H1 (cell line): ENCODE data around the gene USP3. TPM values are rescaled to one million over a fixed set of nuclear protein-coding genes. Genes with fewer than 3 reads are reported as not detected.

Experiments
- CTCF ChIA-PET: fragments of 300-600 bp; sonication (Branson Sonifier 250); formaldehyde crosslinking; loops from one replicate; lab custom pipeline; 2021; ENCODE audit not compliant: partially characterized antibody; lab: Charles Lee
- POLR2A ChIA-PET: fragments of 300-600 bp; sonication (Branson Sonifier 250); formaldehyde crosslinking; loops from one replicate; lab custom pipeline; 2021; ENCODE audit warnings: inconsistent platforms; ENCODE audit not compliant: partially characterized antibody; lab: Charles Lee
- DNase-seq, 2 experiments: peaks; one replicate each; pipeline versions ENCODE4 v3.0.0 to v3.0.0-alpha.2; 2010 to 2022; ENCODE audit warnings: low spot score in 2 of 2, low read depth in 1 of 2, mixed read lengths in 1 of 2
- FAIRE-seq: peaks from 2 replicates; lab custom pipeline; 2011; peaks lifted over from hg19 to GRCh38; lab: Jason Lieb, UNC
- H2AFZ ChIP-seq: 2 replicates; pipeline ENCODE4 v1.8.1; 2012; ENCODE audit warnings: low read length, inconsistent platforms
- H2AK5ac ChIP-seq: 2 replicates; pipeline ENCODE4 v1.6.1; 2013; ENCODE audit warnings: low read depth, low read length
- H2BK120ac ChIP-seq: replicated peaks from 2 replicates; pipeline ENCODE3; 2013; ENCODE audit warnings: low read depth, low read length, inconsistent platforms
- H2BK12ac ChIP-seq: 2 replicates; pipeline ENCODE4 v1.6.1; 2013; ENCODE audit warnings: low read depth, low read length
- H2BK15ac ChIP-seq: 2 replicates; pipeline ENCODE4 v1.6.1; 2013; ENCODE audit warnings: low read length
- H2BK20ac ChIP-seq: 2 replicates; pipeline ENCODE4 v1.6.1; 2013; ENCODE audit warnings: low read length
- H2BK5ac ChIP-seq: 2 replicates; pipeline ENCODE4 v1.6.1; 2013; ENCODE audit warnings: low read depth, low read length
- H3K14ac ChIP-seq: 2 replicates; pipeline ENCODE4 v1.6.1; 2013; ENCODE audit warnings: inconsistent platforms; ENCODE audit not compliant: insufficient read length
- H3K18ac ChIP-seq: 2 replicates; pipeline ENCODE4 v1.6.1; 2013; ENCODE audit warnings: low read length; ENCODE audit errors: extremely low read depth
- H3K23ac ChIP-seq: 2 replicates; pipeline ENCODE4 v1.6.1; 2013; ENCODE audit warnings: inconsistent platforms; ENCODE audit not compliant: insufficient read length
- H3K23me2 ChIP-seq: 2 replicates; pipeline ENCODE4 v1.6.1; 2013; ENCODE audit warnings: low read depth, low read length
- H3K27ac ChIP-seq: 2 replicates; pipeline ENCODE4 v1.6.1; 2011; ENCODE audit warnings: low read depth, low read length, inconsistent platforms
- H3K27me3 ChIP-seq, 4 experiments: replicated peaks in 1 of 4; 1 replicate in 1 of 4; 2 replicates in 3 of 4; pipeline versions ENCODE4 v1.6.1 to v1.8.1; 2011 to 2013; ENCODE audit warnings: low read length in 3 of 4, mild to moderate bottlenecking in 3 of 4, inconsistent platforms in 2 of 4, mixed read lengths in 2 of 4, moderate library complexity in 1 of 4; ENCODE audit not compliant: control insufficient read depth in 3 of 4, insufficient read depth in 3 of 4; ENCODE audit errors: extremely low read depth in 1 of 4
- H3K36me3 ChIP-seq, 4 experiments: 2 replicates each; pipeline versions ENCODE4 v1.6.1 to v1.8.1; 2011 to 2013; ENCODE audit warnings: mild to moderate bottlenecking in 4 of 4, low read length in 3 of 4, moderate library complexity in 2 of 4, control low read depth in 1 of 4, inconsistent platforms in 1 of 4; ENCODE audit not compliant: insufficient read depth in 4 of 4, control insufficient read depth in 2 of 4
- H3K4ac ChIP-seq: replicated peaks from 2 replicates; pipeline ENCODE3; 2013; ENCODE audit warnings: low read length, low read depth, mixed read lengths, inconsistent platforms; ENCODE audit not compliant: insufficient read length
- H3K4me1 ChIP-seq, 4 experiments: replicated peaks in 1 of 4; 1 replicate in 1 of 4; 2 replicates in 3 of 4; pipeline versions ENCODE4 v1.6.1 to v1.8.1; 2011 to 2013; ENCODE audit warnings: low read length in 3 of 4, inconsistent platforms in 2 of 4, mixed read lengths in 1 of 4; ENCODE audit not compliant: insufficient read depth in 4 of 4, control insufficient read depth in 3 of 4
- H3K4me2 ChIP-seq, 2 experiments: 2 replicates each; pipeline versions ENCODE4 v1.6.1 to v1.8.1; 2011 to 2013; ENCODE audit warnings: low read depth in 2 of 2, low read length in 2 of 2, control low read depth in 1 of 2, inconsistent platforms in 1 of 2, mild to moderate bottlenecking in 1 of 2; ENCODE audit not compliant: insufficient read depth in 1 of 2
- H3K4me3 ChIP-seq, 4 experiments: fragments of 200-600, 300-600 bp in 1 of 4; sonication (generic), shearing (Covaris generic), sonication (Bioruptor Twin) in 1 of 4; 2 replicates each; pipeline versions ENCODE4 v1.5.1 to v1.8.1; 2011 to 2016; ENCODE audit warnings: low read length in 4 of 4, low read depth in 3 of 4, control low read depth in 2 of 4, inconsistent platforms in 2 of 4, mild to moderate bottlenecking in 2 of 4, mixed read lengths in 1 of 4, moderate library complexity in 1 of 4; ENCODE audit not compliant: insufficient read depth in 2 of 4; ENCODE audit errors: extremely low read depth in 1 of 4
- H3K56ac ChIP-seq: replicated peaks from 2 replicates; pipeline ENCODE3; 2013; ENCODE audit warnings: low read depth, mild to moderate bottlenecking, mixed read lengths, low read length, inconsistent platforms; ENCODE audit not compliant: insufficient read length
- H3K79me1 ChIP-seq: 2 replicates; pipeline ENCODE4 v1.6.1; 2013; ENCODE audit warnings: low read depth, low read length, control low read depth
- H3K79me2 ChIP-seq, 2 experiments: 2 replicates each; pipeline versions ENCODE4 v1.6.1 to v1.8.1; 2012 to 2013; ENCODE audit warnings: low read length in 2 of 2, mild to moderate bottlenecking in 2 of 2, inconsistent platforms in 1 of 2; ENCODE audit not compliant: insufficient read depth in 2 of 2, control insufficient read depth in 1 of 2
- H3K9ac ChIP-seq, 4 experiments: replicated peaks in 1 of 4; 1 replicate in 1 of 4; 2 replicates in 3 of 4; pipeline versions ENCODE4 v1.6.1 to v1.8.1; 2011 to 2013; ENCODE audit warnings: low read depth in 3 of 4, low read length in 3 of 4, control low read depth in 2 of 4, mild to moderate bottlenecking in 2 of 4, moderate library complexity in 2 of 4, inconsistent platforms in 1 of 4; ENCODE audit errors: extremely low read depth in 1 of 4
- H3K9me3 ChIP-seq, 2 experiments: 2 replicates each; pipeline versions ENCODE4 v1.6.1 to v1.8.1; 2012 to 2013; ENCODE audit warnings: mild to moderate bottlenecking in 2 of 2, moderate library complexity in 2 of 2, control low read depth in 1 of 2, inconsistent platforms in 1 of 2, low read depth in 1 of 2, low read length in 1 of 2, mixed read lengths in 1 of 2; ENCODE audit not compliant: insufficient read depth in 2 of 2
- H4K20me1 ChIP-seq, 2 experiments: replicated peaks in 1 of 2; 2 replicates each; pipeline versions ENCODE3 to v1.8.1; 2011 to 2013; ENCODE audit warnings: inconsistent platforms in 2 of 2, low read length in 2 of 2, mild to moderate bottlenecking in 1 of 2; ENCODE audit not compliant: insufficient read depth in 2 of 2, control insufficient read depth in 1 of 2
- H4K5ac ChIP-seq: 2 replicates; pipeline ENCODE4 v1.6.1; 2013; ENCODE audit warnings: low read length, low read depth, mixed read lengths, inconsistent platforms; ENCODE audit not compliant: insufficient read length
- H4K8ac ChIP-seq: 2 replicates; pipeline ENCODE4 v1.8.0; 2013; ENCODE audit warnings: mild to moderate bottlenecking, moderate library complexity, low read length, inconsistent platforms; ENCODE audit not compliant: insufficient read depth; ENCODE audit errors: extremely low read depth
- H4K91ac ChIP-seq: replicated peaks from 2 replicates; pipeline ENCODE3; 2013; ENCODE audit warnings: low read length, mixed read lengths, inconsistent platforms; ENCODE audit not compliant: insufficient read length
- ASH2L ChIP-seq: fragments of 200-600, 300-600 bp; sonication (generic); IDR thresholded peaks from one replicate; pipeline ENCODE4 v1.7.1; 2017; ENCODE audit warnings: low read length
- ATF3 ChIP-seq: IDR thresholded peaks from 2 replicates; pipeline ENCODE4 v1.6.1; 2011; ENCODE audit warnings: low read depth, mild to moderate bottlenecking, low read length; ENCODE audit not compliant: insufficient read depth
- BACH1 ChIP-seq: IDR thresholded peaks from 2 replicates; pipeline ENCODE4 v1.6.1; 2012; ENCODE audit warnings: low read length, improper control_type of control experiment
- EGR1 ChIP-seq: IDR thresholded peaks from 2 replicates; pipeline ENCODE4 v1.6.1; 2011; ENCODE audit warnings: low read depth, low read length, borderline replicate concordance
- EP300 ChIP-seq, 2 experiments: IDR thresholded peaks; 1 replicate in 1 of 2; 2 replicates in 1 of 2; pipeline ENCODE4 v1.6.1; 2011 to 2012; ENCODE audit warnings: low read depth in 2 of 2, low read length in 2 of 2, mild to moderate bottlenecking in 2 of 2, borderline replicate concordance in 1 of 2, inconsistent platforms in 1 of 2, moderate library complexity in 1 of 2
- EZH2 ChIP-seq: fragments of 200-600 bp; sonication (generic); IDR thresholded peaks from 2 replicates; pipeline ENCODE4 v1.7.1; 2012; ENCODE audit warnings: low read depth, mild to moderate bottlenecking, moderate library complexity, low read length, inconsistent platforms; ENCODE audit not compliant: severe bottlenecking
- HDAC6 ChIP-seq: IDR thresholded peaks from one replicate; pipeline ENCODE4 v1.7.1; 2012; ENCODE audit warnings: low read depth, mild to moderate bottlenecking, inconsistent platforms, low read length, moderate library complexity
- MAFK ChIP-seq: IDR thresholded peaks from 2 replicates; pipeline ENCODE4 v1.6.1; 2012; ENCODE audit warnings: low read depth, mild to moderate bottlenecking, improper control_type of control experiment, low read length
- NRF1 ChIP-seq: IDR thresholded peaks from 2 replicates; pipeline ENCODE4 v1.6.1; 2011; ENCODE audit warnings: mild to moderate bottlenecking, low read depth, low read length, improper control_type of control experiment
- SIX5 ChIP-seq: IDR thresholded peaks from 2 replicates; pipeline ENCODE4 v1.6.1; 2011; ENCODE audit warnings: mild to moderate bottlenecking, low read depth, low read length
- SP2 ChIP-seq: IDR thresholded peaks from 2 replicates; pipeline ENCODE4 v1.6.1; 2012; ENCODE audit warnings: mild to moderate bottlenecking, low read length, inconsistent platforms
- SUZ12 ChIP-seq: fragments of 200-600 bp; sonication (generic); IDR thresholded peaks from 2 replicates; pipeline ENCODE4 v1.6.1; 2012; ENCODE audit warnings: mild to moderate bottlenecking, inconsistent platforms, low read length, moderate library complexity, mixed read lengths
- TCF12 ChIP-seq: IDR thresholded peaks from 2 replicates; pipeline ENCODE4 v1.6.1; 2011; ENCODE audit warnings: low read depth, mild to moderate bottlenecking, low read length
- WGBS, 2 experiments: shearing (Covaris generic) in 1 of 2; methylation state at CpG; one replicate each; pipeline versions ENCODE4 v1.1.6 to v1.1.7; 2013 to 2015; ENCODE audit warnings: low lambda C conversion rate in 2 of 2, mixed read lengths in 2 of 2, inconsistent platforms in 1 of 2, low coverage in 1 of 2, missing lambda C conversion rate in 1 of 2; ENCODE audit not compliant: insufficient replicate concordance in 2 of 2, insufficient coverage in 1 of 2, insufficient read length in 1 of 2; ENCODE audit errors: extremely low coverage in 1 of 2, missing lambda C conversion rate in 1 of 2; 5-methylcytosine and 5-hydroxymethylcytosine counted together
- polyA plus RNA-seq, 7 experiments: library from polyadenylated mRNA; depleted of rRNA in 3 of 7; stranded (reverse) in 5 of 7; unstranded in 2 of 7; fragments of >200 nt in 5 of 7; fragments of 200-250 nt in 2 of 7; gene quantifications; 1 replicate in 5 of 7; 2 replicates in 1 of 7; 4 replicates in 1 of 7; pipeline versions ENCODE4 v1.2.1 to v1.2.3, GENCODE V29; 2011 to 2013; ENCODE audit warnings: missing spikeins in 2 of 7, mixed read lengths in 2 of 7
- total RNA-seq: library from RNA; stranded (reverse); fragmentation: NEBNext Ultra II Directional; extraction: Animal tissue kit (Norgen Biotek cat#: 25700); gene quantifications from 2 replicates; pipeline ENCODE4 v1.2.1, GENCODE V29; 2021

Gene USP3
- total and polyA plus RNA-seq, 2 of the 8 experiments (the other 6 are each of a cell fraction or from before 2014, with no cell fraction given): 15.5 to 16.2 TPM

GRCh38 chr15:63606308-63606707, 101.9 kb downstream of the USP3 start:
- peaks cover 0 to 6% (median 3%) of the 10 kb centered on the region in 4 experiments; a peak in 5 of 8 replicates for H3K36me3 ChIP-seq
- no peak overlapping the region for H4K8ac ChIP-seq
- no peak overlapping the region for H3K4me3 ChIP-seq
- no peaks in the 10 kb centered on the region for H3K79me1 ChIP-seq
- H3K9ac ChIP-seq: no peak overlapping the region
- no peak overlapping the region for H3K23ac ChIP-seq
- WGBS, 2 experiments: 91% methylated on average over 2 of the region's 2 CpGs; no CpG with 5 or more reads in 1 of the 2 experiments
- no peak overlapping the region for H3K27ac ChIP-seq
- no peaks in the 10 kb centered on the region for H3K9me3 ChIP-seq
- no peak overlapping the region for H4K5ac ChIP-seq
- H2BK120ac ChIP-seq: no peak overlapping the region
- H3K27me3 ChIP-seq: peaks cover 0 to 14% (median 12%) of the 10 kb centered on the region in 4 experiments; a peak in 6 of 7 replicates
- no peak overlapping the region for H3K4me2 ChIP-seq
- CTCF ChIA-PET: interaction anchor here (0.8 to 3.2 kb wide), 8 partner anchors 18 to 461 kb away, joined by 3 to 12 read pairs (median 3); no protein-coding TSS in a partner anchor
- H2AFZ ChIP-seq: no peak overlapping the region
- DNase-seq: no peak
- H2BK5ac ChIP-seq: no peak overlapping the region
- no peak overlapping the region for H3K4ac ChIP-seq
- H3K23me2 ChIP-seq: peaks cover 2% of the 10 kb centered on the region
- H3K18ac ChIP-seq: no peak overlapping the region
- no peak overlapping the region for H2BK15ac ChIP-seq
- POLR2A ChIA-PET: interaction anchor here (0.6 kb wide), 1 partner anchor 335 kb away, joined by 3 read pairs; no protein-coding TSS in a partner anchor
- FAIRE-seq: no peak
- no peak overlapping the region for H2BK12ac ChIP-seq
- peaks cover 0 to 5% of the 10 kb centered on the region in 2 experiments for H4K20me1 ChIP-seq
- H3K4me1 ChIP-seq: no peaks in the 10 kb centered on the region; a peak in 2 of 7 replicates
- H3K56ac ChIP-seq: no peak overlapping the region
- H2AK5ac ChIP-seq: no peak overlapping the region
- H4K91ac ChIP-seq: no peak overlapping the region
- H3K14ac ChIP-seq: no peak overlapping the region
- H2BK20ac ChIP-seq: no peak overlapping the region
- no peaks in the 10 kb centered on the region for H3K79me2 ChIP-seq
- TF ChIP-seq ATF3 (no peak), SP2 (no peak), TCF12 (no peak), EZH2 (no peak), EGR1 (no peak), HDAC6 (no peak), NRF1 (no peak), SIX5 (no peak), EP300 (IDR thresholded peaks at IDR 0.05; ENCODE audit: borderline replicate concordance in 1 of 2, low read depth in 2 of 2, low read length in 2 of 2) (no peak), BACH1 (no peak), ASH2L (no peak), SUZ12 (no peak), MAFK (no peak)
